ENCODE measurements around the gene ADAMTSL5.

Gene ADAMTSL5

DNA sequence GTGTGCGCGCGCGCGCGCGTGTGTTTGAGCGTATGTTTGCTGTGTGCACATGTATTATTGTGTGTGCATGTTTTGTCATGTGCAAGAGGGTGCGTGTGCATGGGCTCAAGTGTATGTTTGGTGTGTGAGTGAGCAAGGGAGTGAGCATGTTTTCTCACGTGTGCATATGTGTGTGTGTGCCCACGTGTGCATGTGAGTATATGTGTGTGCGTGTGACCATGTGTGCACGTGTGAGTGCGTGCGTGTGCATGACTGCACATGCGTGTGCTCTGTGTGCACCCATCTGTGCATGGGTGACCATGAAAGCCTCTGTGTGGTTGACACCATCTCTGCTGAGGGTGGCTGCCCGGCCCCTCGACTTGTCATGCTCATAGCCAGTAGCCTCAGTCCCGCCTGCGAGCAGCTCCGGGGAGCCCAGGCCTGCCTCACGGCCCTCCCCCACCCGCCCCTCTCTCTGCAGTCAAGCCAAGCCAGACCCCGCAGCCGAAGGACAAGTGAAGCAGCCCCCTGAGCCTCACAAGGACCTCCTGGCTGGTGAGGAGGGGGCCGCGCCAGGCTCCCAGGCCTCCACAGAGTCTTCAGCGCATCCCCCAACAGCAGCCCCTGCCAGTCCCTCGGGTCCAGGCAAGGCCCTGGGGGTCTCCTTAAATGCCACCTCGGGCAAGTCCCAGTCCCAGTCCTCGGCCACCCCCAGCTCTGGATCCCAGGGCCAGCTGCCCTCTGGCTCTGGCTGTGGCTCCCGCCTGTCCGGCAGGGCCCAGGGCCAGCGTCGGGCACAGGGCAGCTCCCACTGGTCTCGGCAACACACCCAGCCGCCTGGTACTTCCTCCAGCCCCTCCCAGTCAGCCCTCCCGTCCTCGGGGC lies 15.9 kb downstream of the ADAMTSL5 start:
- DNase-seq (ENCODE audit: low read depth in 2 of 2): no peak

GRCh38 chr19:1495799-1496713 lies 16.8 kb downstream of the ADAMTSL5 start:
- DNase-seq (ENCODE audit: low read depth in 2 of 2): no peak

- no peak for DNase-seq (ENCODE audit: low read depth in 2 of 2)
These were observed 17.6 kb downstream of the ADAMTSL5 start for GRCh38 chr19:1495051-1495798.

GRCh38 chr19:1494115-1494815 lies 18.6 kb downstream of the ADAMTSL5 start:
- DNase-seq (ENCODE audit: low read depth in 2 of 2): no peak

DNA sequence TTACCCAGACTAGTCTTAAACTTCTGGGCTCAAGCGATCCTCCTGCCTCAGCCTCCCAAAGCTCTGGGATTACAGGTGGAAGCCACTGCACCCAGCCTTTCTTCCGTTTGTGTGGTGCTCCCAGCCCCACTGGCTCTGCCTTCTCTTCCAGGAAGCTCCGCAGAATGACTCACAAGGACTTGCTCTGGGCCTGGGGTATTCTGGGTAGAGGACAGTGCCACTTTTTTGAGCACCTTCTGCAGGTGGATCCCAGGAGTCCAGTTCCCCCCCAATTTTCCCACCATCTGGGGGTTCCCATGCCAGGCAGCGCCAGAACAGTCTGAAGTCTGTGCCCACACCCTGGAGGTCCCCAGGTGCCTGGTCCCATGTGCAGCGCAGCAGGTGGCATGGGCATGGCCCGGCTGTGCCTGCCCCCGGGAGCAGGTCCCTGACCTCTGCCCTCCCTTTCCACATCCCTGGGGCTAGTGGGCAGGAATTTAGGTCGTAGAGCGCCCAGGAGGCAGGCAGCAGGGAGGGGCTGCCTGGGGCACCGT lies 20.3 kb downstream of the ADAMTSL5 start:
- no peak for DNase-seq (ENCODE audit: low read depth in 2 of 2)

DNA sequence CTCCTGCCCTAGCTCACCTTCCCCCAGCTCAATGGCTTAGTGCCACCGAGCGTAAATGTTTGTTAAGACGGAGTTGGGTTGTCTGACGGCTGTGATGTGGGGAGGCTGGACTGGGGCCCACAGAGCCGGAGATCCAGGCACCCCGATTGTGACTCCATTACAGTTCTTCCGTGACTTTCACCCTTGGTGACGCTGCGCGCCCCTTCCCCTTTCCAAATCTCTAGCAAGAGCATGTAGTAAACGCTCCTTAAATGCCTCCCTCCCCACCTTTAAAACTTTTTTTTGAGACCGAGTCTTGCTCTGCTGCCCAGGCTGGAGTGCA lies 21.0 kb downstream of the ADAMTSL5 start:
- no peak for DNase-seq (ENCODE audit: low read depth in 2 of 2)

- no peak for DNase-seq (ENCODE audit: low read depth in 2 of 2)
These were observed 21.5 kb downstream of the ADAMTSL5 start, which contains the start of gene REEP6 for GRCh38 chr19:1491114-1491848. TSS of gene REEP6 (plus strand) at chr19:1491181. CDS start at chr19:1491270, 89 bp downstream.

- peak; percentile 92 to 97 for DNase-seq (ENCODE audit: low read depth in 2 of 2)
These were observed 22.3 kb downstream of the ADAMTSL5 start, which contains the start of gene PCSK4 for GRCh38 chr19:1490311-1491113. TSS of gene PCSK4 (minus strand) at chr19:1490350. CDS start at chr19:1490346, 4 bp downstream.

DNA sequence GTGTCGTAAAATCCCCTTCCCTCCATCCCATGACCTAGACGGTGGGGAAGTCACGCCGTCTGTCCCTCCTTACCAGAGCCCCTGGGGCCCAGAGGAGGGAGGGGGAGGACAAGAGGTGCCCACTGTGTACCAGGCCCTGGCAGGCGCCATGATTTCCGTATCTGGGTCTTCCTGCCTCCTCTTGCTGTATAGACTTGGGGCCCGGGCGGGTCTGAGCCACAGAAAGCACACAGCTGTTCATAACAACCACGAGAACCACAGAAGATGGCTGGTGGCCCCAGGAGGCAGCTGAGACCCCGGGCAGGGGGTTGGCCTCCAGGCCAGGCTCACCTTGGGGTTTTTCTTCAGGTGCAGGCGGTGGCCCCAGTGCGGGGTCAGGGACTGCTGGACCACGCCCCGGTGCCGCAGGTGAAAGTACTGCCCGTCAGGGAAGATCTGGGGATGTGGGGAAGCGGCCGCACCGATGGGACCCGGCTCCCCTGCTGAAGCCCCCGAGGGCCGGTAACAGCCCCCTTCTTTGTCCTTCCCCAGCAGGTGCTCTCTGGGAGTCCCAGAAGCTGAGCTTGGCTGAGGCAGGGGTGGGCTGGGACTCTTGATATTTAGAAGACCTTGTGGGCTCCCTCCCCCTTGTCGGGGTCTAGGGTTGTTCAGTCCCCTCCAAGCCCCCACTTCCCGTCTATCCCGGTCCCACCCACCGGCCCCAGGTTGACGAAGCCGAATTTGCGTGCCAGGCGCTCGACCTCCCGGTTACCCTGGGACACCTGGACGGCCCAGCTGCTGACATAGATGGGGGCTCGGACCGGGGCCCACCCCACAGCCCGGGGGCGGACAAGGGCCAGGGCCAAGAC lies 23.1 kb downstream of the ADAMTSL5 start:
- DNase-seq (ENCODE audit: low read depth in 2 of 2): no peak

GRCh38 chr19:1488282-1488601 lies 24.6 kb downstream of the ADAMTSL5 start:
- no peak for DNase-seq (ENCODE audit: low read depth in 2 of 2)

DNA sequence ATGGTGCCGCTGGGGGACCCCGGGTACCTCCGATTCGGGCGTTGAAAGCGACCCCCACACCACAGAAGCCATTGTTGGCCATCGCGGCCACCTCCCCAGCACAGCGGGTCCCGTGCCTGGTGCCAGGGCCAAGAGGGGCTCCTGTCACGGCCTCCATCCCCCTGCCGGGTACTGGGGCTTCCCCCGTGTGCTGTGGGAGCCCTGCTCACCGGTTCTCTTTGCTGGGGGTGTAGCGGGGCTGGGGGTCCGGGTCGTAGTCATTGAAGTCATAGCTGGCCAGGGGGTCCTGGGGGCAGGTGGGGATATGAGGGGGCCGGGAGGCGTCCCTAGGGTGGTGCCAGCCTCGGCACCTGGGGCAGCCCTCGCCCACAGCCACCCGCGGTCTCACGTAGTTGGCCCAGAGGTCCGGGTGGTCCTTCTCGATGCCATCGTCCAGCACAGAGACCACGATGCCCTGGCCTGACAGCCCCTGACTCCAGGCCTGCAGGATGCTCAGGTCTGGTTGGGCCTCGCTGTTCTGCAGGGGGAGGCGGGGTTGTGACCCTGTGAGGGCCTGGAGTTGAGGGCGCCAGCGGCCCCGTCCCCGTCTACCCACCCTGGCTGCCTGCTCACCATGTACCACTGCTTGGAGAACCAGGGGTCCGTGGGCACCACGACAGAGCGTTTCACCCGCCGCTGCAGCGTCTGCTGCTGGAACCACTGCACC lies 25.1 kb downstream of the ADAMTSL5 start:
- no peak for DNase-seq (ENCODE audit: low read depth in 2 of 2)

DNA sequence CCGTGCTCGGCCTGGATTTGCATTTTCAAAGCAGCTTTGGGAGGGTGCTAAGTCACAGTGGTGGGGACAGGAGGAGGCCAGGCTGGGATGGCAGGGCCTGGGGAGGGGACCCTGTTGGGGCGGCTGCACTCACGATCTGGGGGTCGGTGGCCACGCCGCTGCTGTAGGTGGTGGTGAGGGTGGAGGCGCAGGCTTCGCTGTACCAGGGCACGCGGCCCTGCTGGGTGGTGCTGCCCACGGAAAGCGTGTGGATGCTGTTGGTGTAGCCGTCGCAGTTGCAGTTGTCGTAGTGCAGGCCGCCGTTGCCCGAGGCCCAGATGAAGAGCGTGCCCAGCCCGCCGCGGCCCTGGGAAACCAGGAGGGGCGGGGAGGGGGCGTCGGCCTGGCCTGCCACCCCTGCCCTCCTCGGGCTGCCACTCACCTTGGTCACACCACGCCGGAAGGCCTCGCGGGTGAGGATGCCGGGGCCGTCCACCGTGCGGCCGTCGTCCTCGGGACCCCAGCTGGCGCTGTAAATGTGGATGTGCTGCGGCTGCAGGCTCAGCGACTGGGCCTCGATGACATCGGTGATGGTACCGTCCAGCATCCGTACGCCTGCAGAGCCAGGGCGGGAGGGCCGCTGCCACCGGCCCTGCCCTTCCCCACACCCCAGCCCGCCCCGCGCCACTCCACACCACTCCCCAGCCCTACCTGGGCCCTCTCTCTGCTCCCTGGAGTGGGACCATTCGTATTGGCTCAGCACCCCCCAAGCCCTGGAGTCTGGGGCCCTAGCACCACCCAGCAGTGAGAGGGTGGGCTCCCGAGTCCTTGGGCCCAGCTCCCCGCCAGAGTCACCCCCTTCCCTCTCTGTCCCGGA lies 25.9 kb downstream of the ADAMTSL5 start:
- DNase-seq (ENCODE audit: low read depth in 2 of 2): no peak

DNA sequence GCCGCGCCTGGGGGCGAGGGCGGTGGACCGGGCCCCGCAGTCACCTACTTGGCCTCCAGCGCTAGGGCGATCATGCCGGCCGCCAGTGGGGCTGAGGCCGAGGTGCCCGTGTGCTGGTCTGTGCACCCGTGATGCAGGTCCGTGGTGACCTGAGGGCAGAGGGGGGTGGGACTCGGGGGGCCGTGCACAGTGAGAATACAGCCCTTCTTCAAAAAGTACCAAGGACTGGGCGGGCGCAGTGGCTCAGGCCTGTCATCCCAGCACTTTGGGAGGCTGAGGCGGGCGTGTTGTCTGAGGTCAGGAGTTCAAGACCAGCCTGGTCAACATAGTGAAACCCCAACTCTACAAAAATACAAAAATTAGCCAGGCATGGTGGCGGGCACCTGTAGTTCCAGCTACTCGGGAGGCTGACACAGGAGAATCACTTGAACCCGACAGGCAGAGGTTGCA lies 28.8 kb downstream of the ADAMTSL5 start:
- DNase-seq (ENCODE audit: low read depth in 2 of 2): no peak

GRCh38 chr19:1483131-1483978 lies 29.5 kb downstream of the ADAMTSL5 start:
- DNase-seq (ENCODE audit: low read depth in 2 of 2): no peak

DNA sequence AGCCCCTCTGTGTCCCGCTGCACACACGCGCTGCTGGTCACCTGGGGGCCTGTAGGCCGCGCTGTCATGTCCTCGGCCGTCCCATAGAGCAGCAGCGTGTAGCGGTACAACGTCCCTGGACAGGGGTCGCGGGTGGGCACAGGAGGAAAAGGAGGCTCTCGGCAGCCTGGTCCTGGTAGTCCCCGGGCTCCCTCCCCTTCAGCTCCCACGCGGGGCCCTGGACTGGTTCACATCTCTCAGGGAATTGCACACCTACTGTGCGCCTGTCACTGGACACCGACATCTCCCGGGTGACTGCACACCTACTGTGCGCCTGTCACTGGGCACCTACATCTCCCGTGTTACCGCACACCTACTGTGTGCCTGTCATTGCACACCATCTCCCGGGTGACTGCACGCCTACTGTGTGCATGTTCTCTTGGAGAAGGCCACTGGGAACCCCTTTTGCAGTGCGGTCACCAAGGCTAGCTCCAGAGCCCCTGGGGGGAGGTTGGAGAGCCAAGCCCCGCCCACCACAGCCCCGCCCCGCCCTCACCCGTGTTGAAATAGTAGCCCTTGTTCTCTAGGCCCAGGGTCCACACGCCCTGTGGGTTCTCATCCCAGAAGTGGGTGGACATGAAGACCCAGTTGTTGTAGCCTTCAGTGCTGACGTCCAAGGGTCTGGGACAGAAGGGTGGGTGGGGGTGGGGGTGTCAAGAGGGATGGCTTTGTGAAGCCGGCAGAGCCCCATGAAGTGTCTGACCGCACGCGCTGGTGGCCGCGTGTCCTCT lies 30.3 kb downstream of the ADAMTSL5 start:
- DNase-seq (ENCODE audit: low read depth in 2 of 2): no peak
